Keratinocyte (primary cell): ENCODE results near the gene PFN4. TPM values are rescaled to one million over a fixed set of nuclear protein-coding genes. Genes with fewer than 3 reads are reported as not detected.

Experiments
- DNase-seq: peaks from one replicate; pipeline ENCODE4 v3.0.0-alpha.2; 2011; ENCODE audit warnings: low read depth, missing footprints, low spot score
- FAIRE-seq: peaks from 2 replicates; lab custom pipeline; 2011; peaks lifted over from hg19 to GRCh38; lab: Jason Lieb, UNC
- H2AFZ ChIP-seq: 2 replicates; pipeline ENCODE4 v1.6.0; 2012; ENCODE audit warnings: low read length, control low read depth, inconsistent platforms; ENCODE audit not compliant: control insufficient read depth
- H3K27ac ChIP-seq: 2 replicates; pipeline ENCODE4 v1.5.1; 2011; ENCODE audit warnings: low read length; ENCODE audit not compliant: control insufficient read depth, insufficient read depth
- H3K27me3 ChIP-seq: 3 replicates; pipeline ENCODE4 v1.6.0; 2011; ENCODE audit warnings: low read length; ENCODE audit not compliant: control insufficient read depth, insufficient read depth; ENCODE audit errors: extremely low read depth
- H3K36me3 ChIP-seq, 2 experiments: 2 replicates in 1 of 2; 3 replicates in 1 of 2; pipeline ENCODE4 v1.5.1; 2011; ENCODE audit warnings: low read length in 2 of 2, mild to moderate bottlenecking in 1 of 2; ENCODE audit not compliant: control insufficient read depth in 2 of 2, insufficient read depth in 2 of 2; ENCODE audit errors: extremely low read depth in 1 of 2
- H3K4me1 ChIP-seq: 3 replicates; pipeline ENCODE4 v1.5.1; 2011; ENCODE audit warnings: low read length; ENCODE audit not compliant: control insufficient read depth, insufficient read depth; ENCODE audit errors: extremely low read depth
- H3K4me2 ChIP-seq: 3 replicates; pipeline ENCODE4 v1.6.0; 2011; ENCODE audit warnings: low read depth, low read length; ENCODE audit not compliant: control insufficient read depth, insufficient read depth; ENCODE audit errors: extremely low read depth
- H3K4me3 ChIP-seq, 3 experiments: fragments of 200-600 bp in 1 of 3; sonication (generic) in 1 of 3; 2 replicates in 2 of 3; 3 replicates in 1 of 3; pipeline ENCODE4 v1.5.1; 2011 to 2016; ENCODE audit warnings: low read length in 3 of 3, mild to moderate bottlenecking in 3 of 3, control low read depth in 2 of 3, inconsistent platforms in 1 of 3, low read depth in 1 of 3, mixed read lengths in 1 of 3, mixed run types in 1 of 3, moderate library complexity in 1 of 3; ENCODE audit not compliant: control insufficient read depth in 2 of 3, insufficient read depth in 2 of 3; ENCODE audit errors: extremely low read depth in 1 of 3
- H3K79me2 ChIP-seq: 2 replicates; pipeline ENCODE4 v1.6.0; 2012; ENCODE audit warnings: low read length; ENCODE audit not compliant: control insufficient read depth, insufficient read depth
- H3K9ac ChIP-seq: 3 replicates; pipeline ENCODE4 v1.6.0; 2011; ENCODE audit warnings: low read length; ENCODE audit not compliant: control insufficient read depth, insufficient read depth; ENCODE audit errors: extremely low read depth
- H3K9me1 ChIP-seq: 3 replicates; pipeline ENCODE4 v1.6.0; 2011; ENCODE audit warnings: low read length; ENCODE audit not compliant: control insufficient read depth, insufficient read depth; ENCODE audit errors: extremely low read depth
- H3K9me3 ChIP-seq: 2 replicates; pipeline ENCODE4 v1.5.1; 2012; ENCODE audit warnings: low read depth, low read length; ENCODE audit not compliant: control insufficient read depth
- H4K20me1 ChIP-seq: 3 replicates; pipeline ENCODE4 v1.6.0; 2011; ENCODE audit warnings: low read length; ENCODE audit not compliant: control insufficient read depth, insufficient read depth; ENCODE audit errors: extremely low read depth
- CTCF ChIP-seq, 3 experiments: IDR thresholded peaks in 1 of 3; conservative IDR thresholded peaks in 1 of 3; optimal IDR thresholded peaks in 1 of 3; 2 replicates in 2 of 3; 3 replicates in 1 of 3; pipeline versions ENCODE3 to v1.5.1; 2011; ENCODE audit warnings: low read length in 3 of 3, mild to moderate bottlenecking in 3 of 3, moderate library complexity in 2 of 3, control low read depth in 1 of 3, inconsistent platforms in 1 of 3; ENCODE audit not compliant: insufficient read depth in 2 of 3; ENCODE audit errors: extremely low read depth in 1 of 3
- EZH2 ChIP-seq: IDR thresholded peaks from one replicate; pipeline ENCODE4 v1.6.1; 2012; ENCODE audit warnings: inconsistent platforms, mild to moderate bottlenecking, low read length, moderate library complexity
- dilution Hi-C: fragments of 300-500 bp; cut with MboI; formaldehyde crosslinking; loops from one replicate; pipeline ENCODE4 v1.7.0; 2020; ENCODE audit warnings: low sequenced_read_pairs; ENCODE audit not compliant: extremely low pct_ligation_motif_present
- polyA plus RNA-seq, 5 experiments: library from polyadenylated mRNA; depleted of rRNA in 3 of 5; stranded (reverse) in 3 of 5; stranded (forward) in 1 of 5; unstranded in 1 of 5; fragments of >200 nt; gene quantifications; 1 replicate in 1 of 5; 2 replicates in 3 of 5; 3 replicates in 1 of 5; pipeline versions ENCODE4 v1.2.1 to v1.2.3, GENCODE V29; 2011 to 2012; ENCODE audit warnings: missing spikeins in 2 of 5, low read depth in 1 of 5, low replicate concordance in 1 of 5

Gene PFN4
- polyA plus RNA-seq, 1 donor (not counting 4 experiments of a cell fraction or from before 2014, with no cell fraction given), result 0.16 TPM

- dilution Hi-C loops, result no loop called here
- H3K9ac ChIP-seq, result peak overlapping the region; percentile 73
Measured at GRCh38 chr2:24123922-24124580, 917 bp upstream of the PFN4 start.

GRCh38 chr2:24122366-24123194, 554 bp downstream of the PFN4 start:
- no peaks in the 10 kb centered on the region for H3K36me3 ChIP-seq
- dilution Hi-C loops, result no loop called here

More at GRCh38 chr2:24123922-24124580, 917 bp upstream of the PFN4 start:
- H3K4me3 ChIP-seq, result peak overlapping the region; percentile 62 to 80 (median 70)
- H3K27ac ChIP-seq, result no peak overlapping the region
- peaks cover 7% of the 10 kb centered on the region for H3K4me1 ChIP-seq
- no peaks in the 10 kb centered on the region for H4K20me1 ChIP-seq
- H3K36me3 ChIP-seq, result no peaks in the 10 kb centered on the region
- no peaks in the 10 kb centered on the region for H3K9me3 ChIP-seq
- no peaks in the 10 kb centered on the region for H3K79me2 ChIP-seq
- no peaks in the 10 kb centered on the region for H3K9me1 ChIP-seq
- peak overlapping the region; percentile 97 for H2AFZ ChIP-seq
- TF ChIP-seq CTCF (optimal IDR thresholded peaks at IDR 0.05 in 1 of 3, IDR thresholded peaks at IDR 0.05 in 1 of 3, conservative IDR thresholded peaks at IDR 0.05 in 1 of 3; ENCODE audit: extremely low read depth in 1 of 3, insufficient read depth in 2 of 3, low read length in 3 of 3) (no peak), EZH2 (no peak)
- peak overlapping the region; percentile 97 for H3K4me2 ChIP-seq
- FAIRE-seq, result no peak
- no peaks in the 10 kb centered on the region for H3K27me3 ChIP-seq
- DNase-seq, result no peak

More at GRCh38 chr2:24122366-24123194, 554 bp downstream of the PFN4 start:
- H3K27me3 ChIP-seq, result no peaks in the 10 kb centered on the region
- no peaks in the 10 kb centered on the region for H3K79me2 ChIP-seq
- H2AFZ ChIP-seq, result peak overlapping the region; percentile 96
- H3K9ac ChIP-seq, result peak overlapping the region; percentile 73
- H4K20me1 ChIP-seq, result no peaks in the 10 kb centered on the region
- TF ChIP-seq EZH2, result no peak
- peak overlapping the region; percentile 62 to 80 (median 70) for H3K4me3 ChIP-seq
- peaks cover 7% of the 10 kb centered on the region for H3K4me1 ChIP-seq
- no peaks in the 10 kb centered on the region for H3K9me1 ChIP-seq
- FAIRE-seq (no peak), DNase-seq (no peak)
- H3K4me2 ChIP-seq, result peak overlapping the region; percentile 97
- H3K9me3 ChIP-seq, result no peaks in the 10 kb centered on the region
- peak overlapping the region; percentile 14 for H3K27ac ChIP-seq
